OCI-LY7 (cell line): ENCODE measurements around the gene GAGE13. TPM values are rescaled to one million over a fixed set of nuclear protein-coding genes. Genes with fewer than 3 reads are reported as not detected.
"Not testable (repeated sequence)": the region's sequence is repeated elsewhere in the genome, so short reads cannot be mapped to it uniquely, and the experiment has no call there.

Experiments
- BruUV-seq: library from RNA; stranded (reverse); fragments of 400-500 nt; replicated peaks from 2 replicates; lab custom pipeline; 2021; lab: Mats Ljungman, UMichigan
- CTCF ChIA-PET: fragments of 300-600 bp; sonication (Branson Sonifier 250); formaldehyde crosslinking; loops from one replicate; lab custom pipeline; 2022; ENCODE audit warnings: antibody characterized with exemption; ENCODE audit not compliant: unreplicated experiment; lab: Charles Lee
- POLR2A ChIA-PET: fragments of 300-600 bp; sonication (Branson Sonifier 250); formaldehyde crosslinking; loops from one replicate; lab custom pipeline; 2022; ENCODE audit warnings: antibody characterized with exemption; lab: Charles Lee
- DNase-seq: peaks from one replicate; pipeline ENCODE4 v3.0.0-alpha.2; 2015; ENCODE audit warnings: low spot score
- H2AFZ ChIP-seq: fragments of 200-600 bp; sonication (generic), shearing (Covaris generic); 2 replicates; pipeline ENCODE4 v1.6.1; 2014; ENCODE audit warnings: mild to moderate bottlenecking, antibody characterized with exemption, low read length, moderate library complexity
- H3K27ac ChIP-seq: fragments of 200-600 bp; sonication (generic); 2 replicates; pipeline ENCODE4 v1.5.1; 2014; ENCODE audit warnings: mixed run types, low read depth, mild to moderate bottlenecking, moderate library complexity, low read length, inconsistent platforms; ENCODE audit not compliant: poor library complexity, severe bottlenecking
- H3K36me3 ChIP-seq: fragments of 200-600 bp; sonication (generic); 2 replicates; pipeline ENCODE4 v1.6.1; 2014; ENCODE audit warnings: mild to moderate bottlenecking, antibody characterized with exemption, low read length, moderate library complexity, mixed read lengths; ENCODE audit not compliant: insufficient read depth
- H3K4me1 ChIP-seq: fragments of 200-600 bp; sonication (generic); 2 replicates; pipeline ENCODE4 v1.5.1; 2014; ENCODE audit warnings: mild to moderate bottlenecking, low read length; ENCODE audit not compliant: insufficient read depth, poor library complexity, severe bottlenecking
- H3K4me2 ChIP-seq: fragments of 200-600 bp; sonication (generic); 2 replicates; pipeline ENCODE4 v1.6.1; 2014; ENCODE audit warnings: mild to moderate bottlenecking, low read length
- H3K4me3 ChIP-seq: fragments of 200-600 bp; sonication (generic); 2 replicates; pipeline ENCODE4 v1.5.1; 2014; ENCODE audit warnings: mild to moderate bottlenecking, low read depth, low read length; ENCODE audit not compliant: poor library complexity, severe bottlenecking
- H3K79me2 ChIP-seq: fragments of 200-600 bp; sonication (generic); 2 replicates; pipeline ENCODE4 v1.6.1; 2016; ENCODE audit warnings: low read depth, mild to moderate bottlenecking, low read length, moderate library complexity, mixed read lengths; ENCODE audit not compliant: insufficient read depth
- H3K9me2 ChIP-seq: fragments of 200-600 bp; sonication (generic); 2 replicates; pipeline ENCODE4 v1.6.1; 2016; ENCODE audit warnings: mild to moderate bottlenecking, low read length, mixed read lengths; ENCODE audit not compliant: insufficient read depth
- H3K9me3 ChIP-seq: fragments of 200-600 bp; sonication (generic); 2 replicates; pipeline ENCODE4 v1.6.1; 2014; ENCODE audit warnings: mild to moderate bottlenecking, mixed run types, low read length, mixed read lengths
- H4K20me1 ChIP-seq: fragments of 200-600 bp; sonication (generic); 2 replicates; pipeline ENCODE4 v1.6.1; 2014; ENCODE audit warnings: mild to moderate bottlenecking, antibody characterized with exemption, low read length, moderate library complexity, mixed read lengths; ENCODE audit not compliant: insufficient read depth
- EZH2phosphoT487 ChIP-seq: fragments of 200-600 bp; sonication (generic); IDR thresholded peaks from 2 replicates; pipeline ENCODE4 v1.6.1; 2018; ENCODE audit warnings: low read depth, borderline replicate concordance, mild to moderate bottlenecking, mixed run types, antibody characterized with exemption, low read length, moderate library complexity, mixed read lengths
- intact Hi-C: fragments of 100-400 bp; cut with micrococcal nuclease; formaldehyde crosslinking; loops from one replicate; pipeline ENCODE4 v1.10.0; 2022; ENCODE audit not compliant: unreplicated experiment
- total RNA-seq, 2 experiments: library from RNA; depleted of rRNA in 1 of 2; stranded (reverse); fragments of >200 nt in 1 of 2; shearing (Covaris generic) in 1 of 2; gene quantifications; 2 replicates each; pipeline ENCODE4 v1.2.3, GENCODE V29; 2014 to 2022
- TF ChIP-seq, protein P1 (sequence below): fragments of 200-600 bp; sonication (generic); conservative IDR thresholded peaks from 2 replicates; pipeline ENCODE4 v1.5.1; 2014; ENCODE audit warnings: mild to moderate bottlenecking, antibody characterized with exemption, low read length, moderate library complexity, mixed read lengths

Gene GAGE13
- total RNA-seq, 2 experiments from 2014 or later = not detected

DNA sequence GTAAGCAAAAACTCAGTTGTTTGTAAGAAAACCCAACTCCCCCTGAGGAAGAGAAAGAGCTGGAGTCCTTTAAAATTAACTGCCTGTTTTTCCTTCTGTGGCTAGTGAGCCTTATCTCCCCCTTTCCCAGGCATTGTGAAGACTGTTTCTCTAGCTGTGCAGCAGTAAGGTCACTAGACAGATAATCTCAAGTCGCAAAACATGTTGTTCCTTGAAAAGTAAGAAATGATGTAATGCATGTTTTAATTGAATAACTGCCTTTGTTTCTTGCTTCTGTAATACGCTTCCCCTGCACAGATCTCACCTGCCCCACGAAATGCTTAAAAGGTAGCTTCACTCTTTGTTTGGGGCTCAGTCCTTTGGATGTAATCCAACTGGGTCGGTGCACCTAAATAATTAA is 15.3 kb upstream of the GAGE13 start:
- BruUV-seq = no TSS peak
- Histone ChIP-seq H3K27ac (no peak overlapping the region), H4K20me1 (no peaks in the 10 kb centered on the region), H3K36me3 (no peaks in the 10 kb centered on the region), H3K79me2 (no peaks in the 10 kb centered on the region), H3K9me2 (no peaks in the 10 kb centered on the region), H3K4me1 (no peaks in the 10 kb centered on the region), H2AFZ (no peak overlapping the region), H3K4me2 (no peak overlapping the region), H3K9me3 (no peaks in the 10 kb centered on the region), H3K4me3 (no peak overlapping the region)
- TF ChIP-seq, protein P1, sequence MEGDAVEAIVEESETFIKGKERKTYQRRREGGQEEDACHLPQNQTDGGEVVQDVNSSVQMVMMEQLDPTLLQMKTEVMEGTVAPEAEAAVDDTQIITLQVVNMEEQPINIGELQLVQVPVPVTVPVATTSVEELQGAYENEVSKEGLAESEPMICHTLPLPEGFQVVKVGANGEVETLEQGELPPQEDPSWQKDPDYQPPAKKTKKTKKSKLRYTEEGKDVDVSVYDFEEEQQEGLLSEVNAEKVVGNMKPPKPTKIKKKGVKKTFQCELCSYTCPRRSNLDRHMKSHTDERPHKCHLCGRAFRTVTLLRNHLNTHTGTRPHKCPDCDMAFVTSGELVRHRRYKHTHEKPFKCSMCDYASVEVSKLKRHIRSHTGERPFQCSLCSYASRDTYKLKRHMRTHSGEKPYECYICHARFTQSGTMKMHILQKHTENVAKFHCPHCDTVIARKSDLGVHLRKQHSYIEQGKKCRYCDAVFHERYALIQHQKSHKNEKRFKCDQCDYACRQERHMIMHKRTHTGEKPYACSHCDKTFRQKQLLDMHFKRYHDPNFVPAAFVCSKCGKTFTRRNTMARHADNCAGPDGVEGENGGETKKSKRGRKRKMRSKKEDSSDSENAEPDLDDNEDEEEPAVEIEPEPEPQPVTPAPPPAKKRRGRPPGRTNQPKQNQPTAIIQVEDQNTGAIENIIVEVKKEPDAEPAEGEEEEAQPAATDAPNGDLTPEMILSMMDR = no peak
- TF ChIP-seq EZH2phosphoT487 = no peak
- no peak for DNase-seq
- ChIA-PET CTCF (no interaction called here), POLR2A (no interaction called here)
- intact Hi-C loops = no loop called here

DNA sequence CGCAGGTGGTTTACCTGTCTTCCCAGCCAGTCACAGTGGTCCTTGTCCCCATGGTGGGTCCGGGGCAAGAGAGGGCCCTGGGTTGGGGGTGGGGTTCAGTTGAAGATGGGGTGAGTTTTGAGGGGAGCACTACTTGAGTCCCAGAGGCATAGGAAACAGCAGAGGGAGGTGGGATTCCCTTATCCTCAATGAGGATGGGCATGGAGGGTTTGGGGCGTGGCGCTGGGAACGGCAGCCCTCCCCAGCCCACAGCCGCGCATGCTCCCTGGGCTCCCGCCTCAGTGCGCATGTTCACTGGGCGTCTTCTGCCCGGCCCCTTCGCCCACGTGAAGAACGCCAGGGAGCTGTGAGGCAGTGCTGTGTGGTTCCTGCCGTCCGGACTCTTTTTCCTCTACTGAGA is 9.6 kb upstream of the GAGE13 start, which contains the start of gene GAGE12J:
Gene GAGE12J, plus strand, starts transcription at position 301 of the 400 bp plus-strand sequence. CDS start 1,157 bp downstream, outside the sequence.
- intact Hi-C loops, BruUV-seq, POLR2A ChIA-PET, CTCF ChIA-PET, H4K20me1 ChIP-seq, H2AFZ ChIP-seq, H3K4me3 ChIP-seq, DNase-seq, H3K9me3 ChIP-seq, H3K4me1 ChIP-seq, H3K79me2 ChIP-seq, H3K4me2 ChIP-seq, H3K9me2 ChIP-seq, H3K36me3 ChIP-seq, H3K27ac ChIP-seq: not testable (repeated sequence)

DNA sequence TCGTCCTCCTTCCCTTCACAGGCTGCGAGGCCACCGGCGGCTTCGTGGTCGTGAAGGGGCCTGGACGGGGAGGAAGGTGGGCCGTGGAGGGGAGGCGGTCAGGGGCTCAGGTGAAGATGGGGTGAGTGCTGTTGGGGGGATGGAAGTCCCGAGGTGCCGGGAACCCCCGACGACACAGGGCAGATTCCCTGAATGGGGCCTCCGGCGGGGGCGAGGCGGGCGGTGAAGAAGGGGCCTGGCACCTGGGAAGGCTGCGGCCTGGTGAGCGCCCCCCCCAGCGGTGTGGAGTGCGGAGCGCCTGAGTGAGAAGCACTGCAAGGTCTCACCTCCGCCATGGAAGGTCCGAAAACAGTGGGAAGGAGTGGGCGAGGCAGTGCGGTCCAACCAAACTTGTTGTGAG is 9.1 kb upstream of the GAGE13 start:
- BruUV-seq, H3K4me1 ChIP-seq, H3K9me2 ChIP-seq, H2AFZ ChIP-seq, CTCF ChIA-PET, H3K79me2 ChIP-seq, DNase-seq, H3K9me3 ChIP-seq, H4K20me1 ChIP-seq, H3K36me3 ChIP-seq, H3K4me2 ChIP-seq, H3K4me3 ChIP-seq, intact Hi-C loops, H3K27ac ChIP-seq, POLR2A ChIA-PET: not testable (repeated sequence)

DNA sequence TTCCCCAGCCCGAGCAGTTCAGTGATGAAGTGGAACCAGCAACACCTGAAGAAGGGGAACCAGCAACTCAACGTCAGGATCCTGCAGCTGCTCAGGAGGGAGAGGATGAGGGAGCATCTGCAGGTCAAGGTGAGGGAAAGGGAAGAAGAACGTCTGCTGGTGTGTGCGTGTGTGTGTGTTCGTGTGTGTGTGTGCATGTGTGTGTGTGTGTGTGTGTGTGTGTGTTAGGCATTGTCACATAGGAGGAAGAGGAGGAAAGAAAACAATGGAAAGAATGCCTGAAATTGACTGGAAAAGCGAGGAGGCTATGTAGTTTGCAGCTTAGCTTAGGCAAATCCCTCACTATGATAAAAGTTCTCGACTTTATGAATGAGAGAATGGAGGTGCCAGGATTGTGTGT is 7.6 kb upstream of the GAGE13 start:
- intact Hi-C loops, BruUV-seq, DNase-seq, H3K36me3 ChIP-seq, H2AFZ ChIP-seq, CTCF ChIA-PET, H3K9me2 ChIP-seq, H3K4me2 ChIP-seq, H3K9me3 ChIP-seq, H3K79me2 ChIP-seq, H3K4me3 ChIP-seq, H4K20me1 ChIP-seq, H3K27ac ChIP-seq, H3K4me1 ChIP-seq, POLR2A ChIA-PET: not testable (repeated sequence)

DNA sequence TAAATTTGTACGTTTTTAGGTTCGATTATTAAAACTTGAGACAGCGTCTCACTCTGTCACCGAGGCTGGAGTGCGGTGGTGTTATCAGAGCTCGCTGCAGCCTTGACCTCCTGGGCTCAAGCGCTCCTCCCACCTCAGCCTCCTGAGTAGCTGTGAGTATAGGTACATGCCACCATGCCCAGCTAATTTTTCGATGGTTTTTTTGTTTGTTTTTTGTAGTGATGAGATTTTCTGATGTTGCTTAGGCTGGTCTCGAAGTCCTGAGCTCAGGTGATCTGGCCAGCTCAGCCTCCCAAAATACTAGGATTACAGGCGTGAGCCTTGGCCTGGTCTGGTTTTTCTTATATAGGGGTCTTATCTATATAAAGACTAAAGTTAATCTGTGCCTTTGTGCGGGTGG is 961 bp upstream of the GAGE13 start:
- H3K4me2 ChIP-seq, POLR2A ChIA-PET, intact Hi-C loops, H3K79me2 ChIP-seq, H2AFZ ChIP-seq, BruUV-seq, H4K20me1 ChIP-seq, H3K4me3 ChIP-seq, H3K36me3 ChIP-seq, H3K27ac ChIP-seq, H3K4me1 ChIP-seq, H3K9me3 ChIP-seq, CTCF ChIA-PET, H3K9me2 ChIP-seq, DNase-seq: not testable (repeated sequence)

DNA sequence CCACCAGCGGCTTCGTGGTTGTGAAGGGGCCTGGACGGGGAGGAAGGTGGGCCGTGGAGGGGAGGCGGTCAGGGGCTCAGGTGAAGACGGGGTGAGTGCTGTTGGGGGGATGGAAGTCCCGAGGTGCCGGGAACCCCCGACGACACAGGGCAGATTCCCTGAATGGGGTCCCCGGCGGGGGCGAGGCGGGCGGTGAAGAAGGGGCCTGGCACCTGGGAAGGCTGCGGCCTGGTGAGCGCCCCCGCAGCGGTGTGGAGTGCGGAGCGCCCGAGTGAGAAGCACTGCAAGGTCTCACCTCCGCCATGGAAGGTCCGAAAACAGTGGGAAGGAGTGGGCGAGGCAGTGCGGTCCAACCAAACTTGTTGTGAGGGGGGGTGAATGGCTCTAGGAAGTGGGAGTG is 459 bp downstream of the GAGE13 start:
- H3K36me3 ChIP-seq, H3K4me3 ChIP-seq, H3K9me3 ChIP-seq, H3K4me2 ChIP-seq, intact Hi-C loops, CTCF ChIA-PET, H2AFZ ChIP-seq, H3K9me2 ChIP-seq, H4K20me1 ChIP-seq, POLR2A ChIA-PET, DNase-seq, H3K4me1 ChIP-seq, H3K79me2 ChIP-seq, H3K27ac ChIP-seq, BruUV-seq: not testable (repeated sequence)
